Effector memory CD4-positive, alpha-beta T cell (primary cell): ENCODE data around the gene RHEX.
A peak's percentile ranks its signal among the peaks of the same experiment; 100 is the strongest.
"Not testable (repeated sequence)": the region's sequence is repeated elsewhere in the genome, so short reads cannot be mapped to it uniquely, and the experiment has no call there.

Experiments used
- DNase-seq, 3 donors: peaks; one replicate each; pipeline ENCODE4 v3.0.0-alpha.2; 2020
- H3K27ac ChIP-seq: 2 replicates; pipeline ENCODE4 v1.7.0; 2013; ENCODE audit warnings: mild to moderate bottlenecking, low read length, moderate library complexity; ENCODE audit not compliant: insufficient read depth, poor library complexity, severe bottlenecking
- H3K27me3 ChIP-seq: replicated peaks from 2 replicates; pipeline ENCODE4 v1.7.0; 2013; ENCODE audit warnings: mild to moderate bottlenecking, low read length; ENCODE audit not compliant: insufficient read depth, control insufficient read depth, poor library complexity, severe bottlenecking
- H3K36me3 ChIP-seq: 2 replicates; pipeline ENCODE4 v1.7.0; 2013; ENCODE audit warnings: mild to moderate bottlenecking, low read length, moderate library complexity; ENCODE audit not compliant: control insufficient read depth, insufficient read depth
- H3K4me1 ChIP-seq: 2 replicates; pipeline ENCODE4 v1.7.0; 2013; ENCODE audit warnings: low read length, mild to moderate bottlenecking; ENCODE audit not compliant: control insufficient read depth, insufficient read depth, poor library complexity, severe bottlenecking
- H3K4me3 ChIP-seq: 2 replicates; pipeline ENCODE4 v1.7.0; 2013; ENCODE audit warnings: low read length, low read depth, mild to moderate bottlenecking; ENCODE audit not compliant: insufficient read depth, poor library complexity, severe bottlenecking
- H3K9me3 ChIP-seq: 2 replicates; pipeline ENCODE4 v1.7.0; 2013; ENCODE audit warnings: mild to moderate bottlenecking, low read length, moderate library complexity; ENCODE audit not compliant: control insufficient read depth

The RHEX gene

GRCh38 chr1:206041640-206042039, 11.3 kb upstream of the RHEX start:
- H3K4me3 ChIP-seq, result no peak overlapping the region
- H3K27ac ChIP-seq, result no peak overlapping the region
- no peaks in the 10 kb centered on the region for H3K4me1 ChIP-seq
- no peaks in the 10 kb centered on the region for H3K27me3 ChIP-seq
- no peaks in the 10 kb centered on the region for H3K36me3 ChIP-seq
- no peaks in the 10 kb centered on the region for H3K9me3 ChIP-seq
- no peak for DNase-seq

GRCh38 chr1:206047271-206047670, 5.7 kb upstream of the RHEX start:
- Histone ChIP-seq H3K27ac (no peak overlapping the region), H3K4me3 (no peak overlapping the region), H3K36me3 (no peaks in the 10 kb centered on the region), H3K4me1 (peaks cover 2% of the 10 kb centered on the region), H3K9me3 (no peaks in the 10 kb centered on the region), H3K27me3 (no peaks in the 10 kb centered on the region)
- DNase-seq, result no peak

GRCh38 chr1:206048582-206048981, 4.4 kb upstream of the RHEX start:
- Histone ChIP-seq H3K4me3 (no peak overlapping the region), H3K27ac (no peak overlapping the region)
- no peak for DNase-seq

GRCh38 chr1:206049293-206049692, 3.7 kb upstream of the RHEX start:
- Histone ChIP-seq H3K36me3 (no peaks in the 10 kb centered on the region), H3K9me3 (no peaks in the 10 kb centered on the region), H3K27ac (no peak overlapping the region), H3K4me1 (peaks cover 2% of the 10 kb centered on the region), H3K4me3 (no peak overlapping the region), H3K27me3 (no peaks in the 10 kb centered on the region)
- no peak for DNase-seq

More at GRCh38 chr1:206048582-206048981, 4.4 kb upstream of the RHEX start:
- Histone ChIP-seq H3K27me3 (no peaks in the 10 kb centered on the region), H3K36me3 (no peaks in the 10 kb centered on the region), H3K9me3 (no peaks in the 10 kb centered on the region), H3K4me1 (peaks cover 2% of the 10 kb centered on the region)

- no peak overlapping the region for H3K4me3 ChIP-seq
- no peak for DNase-seq
- no peaks in the 10 kb centered on the region for H3K27me3 ChIP-seq
- no peaks in the 10 kb centered on the region for H3K9me3 ChIP-seq
- no peak overlapping the region for H3K27ac ChIP-seq
- H3K4me1 ChIP-seq, result peaks cover 2% of the 10 kb centered on the region
- H3K36me3 ChIP-seq, result no peaks in the 10 kb centered on the region
Measured at GRCh38 chr1:206049919-206050600, 2.9 kb upstream of the RHEX start.

- H3K27ac ChIP-seq, result no peak overlapping the region
- no peaks in the 10 kb centered on the region for H3K9me3 ChIP-seq
- no peaks in the 10 kb centered on the region for H3K36me3 ChIP-seq
- DNase-seq, result peak in 2 of 3 donors; percentile 17 to 25
- H3K4me3 ChIP-seq, result no peak overlapping the region
- no peaks in the 10 kb centered on the region for H3K27me3 ChIP-seq
- H3K4me1 ChIP-seq, result peaks cover 2% of the 10 kb centered on the region
Measured at GRCh38 chr1:206050655-206051235, 2.2 kb upstream of the RHEX start.

- not testable (repeated sequence) for H3K4me1 ChIP-seq, H3K9me3 ChIP-seq, H3K27ac ChIP-seq, H3K27me3 ChIP-seq, H3K36me3 ChIP-seq, H3K4me3 ChIP-seq, DNase-seq
Measured at GRCh38 chr1:206052231-206052865, 625 bp upstream of the RHEX start.

- H3K4me1 ChIP-seq, DNase-seq, H3K9me3 ChIP-seq, H3K27me3 ChIP-seq, H3K4me3 ChIP-seq, H3K27ac ChIP-seq, H3K36me3 ChIP-seq: not testable (repeated sequence)
Measured at GRCh38 chr1:206053616-206054015, 643 bp downstream of the RHEX start.

GRCh38 chr1:206055069-206055625, 2.2 kb downstream of the RHEX start:
- H3K4me1 ChIP-seq, H3K36me3 ChIP-seq, H3K27me3 ChIP-seq, DNase-seq, H3K9me3 ChIP-seq, H3K4me3 ChIP-seq, H3K27ac ChIP-seq: not testable (repeated sequence)
